Lower leg skin (tissue), 3 donors: ENCODE results near the gene PLCXD3.

Experiments
- POLR2A ChIP-seq, 2 donors: fragments of 450-650 bp; IDR thresholded peaks; one replicate each; pipeline ENCODE4 v1.6.1; 2016 to 2017; ENCODE audit warnings: antibody characterized with exemption in 2 of 2, mild to moderate bottlenecking in 1 of 2, moderate library complexity in 1 of 2
- TF ChIP-seq, protein P1 (sequence below), 3 donors: fragments of 450-650 bp; IDR thresholded peaks; one replicate each; pipeline ENCODE4 v1.5.1; 2016; ENCODE audit warnings: antibody characterized with exemption in 3 of 3, mild to moderate bottlenecking in 3 of 3, moderate library complexity in 2 of 3

DNA sequence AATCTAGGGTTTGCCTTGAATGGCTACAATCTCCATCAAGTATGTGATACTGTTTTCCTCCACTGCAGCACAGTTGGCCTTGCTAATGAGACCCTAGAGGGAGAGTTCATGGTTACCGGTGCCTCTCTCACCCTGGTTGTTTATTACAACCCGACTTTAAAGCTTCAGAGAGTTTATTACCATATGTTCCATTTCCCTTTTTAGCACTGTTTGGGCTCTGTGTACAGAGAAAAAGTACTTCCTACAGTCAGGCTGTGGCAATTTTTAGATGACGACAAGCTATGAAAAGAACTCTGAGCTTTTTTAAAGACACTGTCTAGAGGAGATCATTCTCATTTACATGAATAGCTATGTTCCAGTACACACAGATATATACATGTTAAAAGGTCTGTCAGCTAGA lies 48.8 kb upstream of the PLCXD3 start:
- TF ChIP-seq, protein P1, sequence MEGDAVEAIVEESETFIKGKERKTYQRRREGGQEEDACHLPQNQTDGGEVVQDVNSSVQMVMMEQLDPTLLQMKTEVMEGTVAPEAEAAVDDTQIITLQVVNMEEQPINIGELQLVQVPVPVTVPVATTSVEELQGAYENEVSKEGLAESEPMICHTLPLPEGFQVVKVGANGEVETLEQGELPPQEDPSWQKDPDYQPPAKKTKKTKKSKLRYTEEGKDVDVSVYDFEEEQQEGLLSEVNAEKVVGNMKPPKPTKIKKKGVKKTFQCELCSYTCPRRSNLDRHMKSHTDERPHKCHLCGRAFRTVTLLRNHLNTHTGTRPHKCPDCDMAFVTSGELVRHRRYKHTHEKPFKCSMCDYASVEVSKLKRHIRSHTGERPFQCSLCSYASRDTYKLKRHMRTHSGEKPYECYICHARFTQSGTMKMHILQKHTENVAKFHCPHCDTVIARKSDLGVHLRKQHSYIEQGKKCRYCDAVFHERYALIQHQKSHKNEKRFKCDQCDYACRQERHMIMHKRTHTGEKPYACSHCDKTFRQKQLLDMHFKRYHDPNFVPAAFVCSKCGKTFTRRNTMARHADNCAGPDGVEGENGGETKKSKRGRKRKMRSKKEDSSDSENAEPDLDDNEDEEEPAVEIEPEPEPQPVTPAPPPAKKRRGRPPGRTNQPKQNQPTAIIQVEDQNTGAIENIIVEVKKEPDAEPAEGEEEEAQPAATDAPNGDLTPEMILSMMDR (IDR thresholded peaks at IDR 0.05) = no peak
- TF ChIP-seq POLR2A (IDR thresholded peaks at IDR 0.05) = no peak
